Heart left ventricle (tissue), 16 donors: ENCODE data around the gene GMPR. TPM values are rescaled to one million over a fixed set of nuclear protein-coding genes. Genes with fewer than 3 reads are reported as not detected.

Experiments used
- ATAC-seq, 4 donors: fragments of 200-7000 bp; cut with Tn5 transposase; one replicate each; pipeline ENCODE4 v1.9.1; 2020 to 2022; ENCODE audit warnings: moderate library complexity in 4 of 4, mild to moderate bottlenecking in 3 of 4, moderate number of reproducible peaks in 1 of 4
- DNase-seq, 5 donors: peaks; one replicate each; pipeline ENCODE4 v3.0.0-alpha.2; 2020
- H3K27ac ChIP-seq, 12 donors: fragments of 200-600 bp; sonication (generic) in 4 of 12; one replicate each; pipeline versions ENCODE4 v1.5.0 to v1.8.0; 2016 to 2022; ENCODE audit warnings: mild to moderate bottlenecking in 2 of 12
- H3K27me3 ChIP-seq, 9 donors: fragments of 200-600 bp; sonication (generic) in 2 of 9; one replicate each; pipeline versions ENCODE4 v1.5.1 to v1.8.0; 2016 to 2022; ENCODE audit warnings: mild to moderate bottlenecking in 3 of 9
- H3K36me3 ChIP-seq, 9 donors: fragments of 200-600 bp; sonication (generic) in 2 of 9; one replicate each; pipeline versions ENCODE4 v1.5.0 to v1.8.0; 2018 to 2022; ENCODE audit warnings: mild to moderate bottlenecking in 2 of 9
- H3K4me1 ChIP-seq, 12 donors: fragments of 200-600 bp; sonication (generic) in 4 of 12; one replicate each; pipeline versions ENCODE4 v1.5.0 to v1.8.0; 2016 to 2022; ENCODE audit warnings: mild to moderate bottlenecking in 3 of 12
- H3K4me3 ChIP-seq, 12 donors: fragments of 200-600 bp; sonication (generic) in 4 of 12; one replicate each; pipeline versions ENCODE4 v1.5.0 to v1.8.0; 2017 to 2022; ENCODE audit warnings: mild to moderate bottlenecking in 9 of 12, moderate library complexity in 4 of 12
- H3K9me3 ChIP-seq, 12 donors: fragments of 200-600 bp; sonication (generic) in 4 of 12; one replicate each; pipeline versions ENCODE4 v1.5.0 to v1.8.0; 2016 to 2022; ENCODE audit warnings: mild to moderate bottlenecking in 1 of 12
- POLR2A ChIP-seq, 2 donors: fragments of 450-650 bp; IDR thresholded peaks; one replicate each; pipeline ENCODE4 v1.6.1; 2017; ENCODE audit warnings: antibody characterized with exemption in 2 of 2, mild to moderate bottlenecking in 2 of 2, moderate library complexity in 2 of 2
- WGBS, 4 donors: extraction: QIAGEN DNeasy Blood & Tissue Kit in 2 of 4; methylation state at CpG; one replicate each; pipeline versions ENCODE4 v1.1.5 to v1.1.7; 2013 to 2018; 5-methylcytosine and 5-hydroxymethylcytosine counted together
- intact Hi-C, 10 donors: fragments of 100-400 bp; cut with DNase I; formaldehyde crosslinking; loops; one replicate each; pipeline versions ENCODE4 v1.11.1 to v1.14.2; 2022
- polyA plus RNA-seq, 2 donors: library from polyadenylated mRNA; stranded (reverse); fragments of 200-250 nt; gene quantifications; one replicate each; pipeline ENCODE4 v1.2.3, GENCODE V29; 2013
- total RNA-seq, 9 donors: library from RNA; depleted of rRNA in 2 of 9; stranded (reverse); fragments of >200 nt in 2 of 9; fragmentation: NEBNext Ultra II Directional in 3 of 9; extraction: Animal tissue kit (Norgen Biotek cat#: 25700) in 3 of 9; gene quantifications; one replicate each; pipeline versions ENCODE4 v1.1.0 to v1.2.4, GENCODE V29; 2016 to 2023
- TF ChIP-seq, protein P1 (sequence below), 12 donors: fragments of 200-600 bp; sonication (generic) in 4 of 12; IDR thresholded peaks; one replicate each; pipeline versions ENCODE4 v1.5.0 to v1.8.0; 2018 to 2022; ENCODE audit warnings: antibody characterized with exemption in 12 of 12, mild to moderate bottlenecking in 5 of 12
- donor health status: ischemic (EF 13 %, LVEDD 7.1; RV severe dilation, severe dysfunction).
- donor health status: healthy with polysubstance abuse.
- donor health status: DM: no; HTN: yes; CAD: no.
- donor health status: DM: no; HTN: no; CAD: no.
- donor health status: ischemic (EF 25% LVEDD 6.9; RV normal size, moderate dysfunction).
- donor health status: ischemic (EF 25% LVEDD 5.7; RV mildly dilated, moderate dysfunction).
- donor health status: healthy.
- donor health status: DM: yes; HTN: yes; CAD: no.
- donor health status: ischemic (EF 35%, LVEDD 5.7; RV mildly dilated, moderate dysfunction).
- donor health status: nonischemic (EF 11% LVEDD 7.7; RV severe dilation, severe dysfunction).
- donor health status: DM: yes; HTN: yes; CAD: no.
- donor health status: PGD.
- donor health status: ischemic (EF 29% LVEDD 5.4; RV normal size, mild dysfunction).
- donor health status: nonischemic (EF 23%, LVEDD 6.1; RV moderate dilation, normal function).

Gene GMPR
- total and polyA plus RNA-seq, 11 donors = 67.8 to 294 (median 120) TPM

DNA sequence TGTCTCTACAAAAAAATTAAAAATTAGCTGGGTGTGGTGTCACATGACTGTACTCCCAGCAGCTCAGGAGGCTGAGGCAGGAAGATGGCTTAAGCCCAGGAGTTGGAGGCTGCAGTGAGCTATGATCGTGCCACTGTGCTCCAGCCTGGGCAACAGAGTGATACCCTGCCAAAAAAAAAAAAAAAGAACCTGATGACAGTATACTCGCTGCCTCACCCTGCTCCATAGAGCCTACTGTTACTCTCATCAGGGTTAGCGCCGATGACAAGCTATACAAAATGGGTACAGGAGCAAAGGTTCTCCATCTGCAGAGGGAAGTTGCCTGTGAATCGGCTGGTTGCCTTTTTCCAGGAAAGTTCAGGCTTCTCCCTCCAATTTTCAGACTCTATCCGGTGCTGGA lies 53.4 kb downstream of the GMPR start:
- H3K27ac ChIP-seq = no peak overlapping the region
- no peak for ATAC-seq
- H3K27me3 ChIP-seq = no peaks in the 10 kb centered on the region
- no peaks in the 10 kb centered on the region for H3K4me1 ChIP-seq
- peaks cover 0 to 54% (median 31%) of the 10 kb centered on the region in 9 donors for H3K36me3 ChIP-seq
- DNase-seq = no peak
- H3K4me3 ChIP-seq = no peak overlapping the region
- 80 to 88% (median 84%) methylated on average over 6 of the region's 6 CpGs for WGBS, 4 donors
- intact Hi-C loops = no loop called here
- H3K9me3 ChIP-seq = no peaks in the 10 kb centered on the region
- TF ChIP-seq, protein P1, sequence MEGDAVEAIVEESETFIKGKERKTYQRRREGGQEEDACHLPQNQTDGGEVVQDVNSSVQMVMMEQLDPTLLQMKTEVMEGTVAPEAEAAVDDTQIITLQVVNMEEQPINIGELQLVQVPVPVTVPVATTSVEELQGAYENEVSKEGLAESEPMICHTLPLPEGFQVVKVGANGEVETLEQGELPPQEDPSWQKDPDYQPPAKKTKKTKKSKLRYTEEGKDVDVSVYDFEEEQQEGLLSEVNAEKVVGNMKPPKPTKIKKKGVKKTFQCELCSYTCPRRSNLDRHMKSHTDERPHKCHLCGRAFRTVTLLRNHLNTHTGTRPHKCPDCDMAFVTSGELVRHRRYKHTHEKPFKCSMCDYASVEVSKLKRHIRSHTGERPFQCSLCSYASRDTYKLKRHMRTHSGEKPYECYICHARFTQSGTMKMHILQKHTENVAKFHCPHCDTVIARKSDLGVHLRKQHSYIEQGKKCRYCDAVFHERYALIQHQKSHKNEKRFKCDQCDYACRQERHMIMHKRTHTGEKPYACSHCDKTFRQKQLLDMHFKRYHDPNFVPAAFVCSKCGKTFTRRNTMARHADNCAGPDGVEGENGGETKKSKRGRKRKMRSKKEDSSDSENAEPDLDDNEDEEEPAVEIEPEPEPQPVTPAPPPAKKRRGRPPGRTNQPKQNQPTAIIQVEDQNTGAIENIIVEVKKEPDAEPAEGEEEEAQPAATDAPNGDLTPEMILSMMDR (IDR thresholded peaks at IDR 0.05) = no peak
- TF ChIP-seq POLR2A (IDR thresholded peaks at IDR 0.05) = no peak

DNA sequence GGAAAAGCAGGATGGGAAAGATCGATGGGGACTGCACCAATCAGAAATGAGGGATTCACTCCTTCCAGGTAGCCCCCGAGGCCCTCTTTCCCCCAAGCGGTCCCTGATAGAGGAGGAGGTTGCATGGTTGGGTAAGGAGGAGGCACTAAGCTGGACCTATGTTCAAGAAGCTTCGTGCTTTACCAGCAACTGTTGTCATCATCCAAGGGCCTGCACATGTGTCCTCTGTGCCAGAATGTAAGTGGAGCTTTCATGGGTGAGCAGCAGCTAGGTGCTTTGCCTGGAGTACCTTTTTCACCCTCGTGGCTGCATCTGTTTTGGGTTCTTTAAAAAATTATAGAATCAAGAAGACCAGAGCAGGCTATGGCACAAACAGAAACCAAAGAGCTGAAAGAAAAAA lies 54.0 kb downstream of the GMPR start:
- ATAC-seq = no peak
- no peak for DNase-seq
- 76 to 90% (median 88%) methylated on average over 5 of the region's 5 CpGs for WGBS, 4 donors
- H3K27me3 ChIP-seq = no peaks in the 10 kb centered on the region
- peaks cover 0 to 54% (median 28%) of the 10 kb centered on the region in 9 donors for H3K36me3 ChIP-seq
- TF ChIP-seq POLR2A (IDR thresholded peaks at IDR 0.05) = no peak
- TF ChIP-seq, protein P1 (IDR thresholded peaks at IDR 0.05) = no peak
- intact Hi-C loops = no loop called here
- no peaks in the 10 kb centered on the region for H3K4me1 ChIP-seq
- H3K9me3 ChIP-seq = no peaks in the 10 kb centered on the region
- H3K4me3 ChIP-seq = no peak overlapping the region
- no peak overlapping the region for H3K27ac ChIP-seq

DNA sequence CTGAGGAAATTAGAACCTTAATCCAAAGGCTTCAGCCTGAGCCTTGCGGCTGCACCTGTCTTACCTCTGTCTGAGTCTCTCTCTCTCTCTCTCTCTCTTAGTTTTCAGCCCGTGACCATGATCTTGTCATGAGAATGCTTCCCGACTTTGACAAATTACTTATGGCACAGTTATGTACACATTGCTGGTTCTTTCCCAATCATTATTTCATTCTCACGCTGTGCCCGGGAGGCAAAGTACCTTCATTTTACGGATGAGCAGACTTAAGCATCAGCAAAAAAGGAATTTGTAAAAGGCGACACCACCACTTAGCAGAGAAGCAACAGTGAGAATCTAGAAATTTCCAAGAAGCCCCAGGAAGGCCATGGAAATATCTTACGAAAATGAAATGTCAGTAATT lies 54.6 kb downstream of the GMPR start:
- Histone ChIP-seq H3K4me3 (no peak overlapping the region), H3K27ac (no peak overlapping the region), H3K27me3 (no peaks in the 10 kb centered on the region), H3K9me3 (no peaks in the 10 kb centered on the region), H3K4me1 (no peaks in the 10 kb centered on the region), H3K36me3 (peaks cover 0 to 54% (median 28%) of the 10 kb centered on the region in 9 donors)
- intact Hi-C loops = no loop called here
- DNase-seq (no peak), ATAC-seq (no peak)
- WGBS, 4 donors = 88 to 91% (median 90%) methylated on average over 8 of the region's 8 CpGs
- TF ChIP-seq, protein P1 (IDR thresholded peaks at IDR 0.05) = no peak
- TF ChIP-seq POLR2A (IDR thresholded peaks at IDR 0.05) = no peak

DNA sequence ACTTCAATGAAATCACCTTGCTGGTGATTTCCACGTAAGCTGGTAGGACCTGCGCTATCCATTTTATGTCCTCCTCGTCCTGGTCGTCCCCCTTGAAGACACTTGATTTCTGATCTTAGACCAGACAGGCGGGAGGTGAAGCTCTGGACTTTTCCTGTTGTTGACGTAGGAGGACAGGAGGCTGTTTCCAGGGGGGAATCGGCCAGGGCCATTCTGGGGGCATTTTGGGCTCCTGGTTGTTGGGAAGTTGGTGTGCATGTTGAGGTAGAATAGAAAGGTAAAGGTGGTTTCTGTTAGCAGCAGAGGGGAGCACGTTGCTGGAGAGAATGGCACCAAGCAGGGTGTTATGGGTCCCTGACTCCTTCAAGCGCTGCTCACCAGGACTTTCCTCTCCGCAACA lies 56.0 kb downstream of the GMPR start:
- TF ChIP-seq, protein P1 (IDR thresholded peaks at IDR 0.05) = no peak
- TF ChIP-seq POLR2A (IDR thresholded peaks at IDR 0.05) = no peak
- ATAC-seq = no peak
- Histone ChIP-seq H3K36me3 (peaks cover 0 to 65% (median 32%) of the 10 kb centered on the region in 9 donors), H3K9me3 (no peaks in the 10 kb centered on the region), H3K27ac (no peak overlapping the region), H3K27me3 (no peaks in the 10 kb centered on the region), H3K4me1 (no peaks in the 10 kb centered on the region), H3K4me3 (no peak overlapping the region)
- intact Hi-C loops = no loop called here
- DNase-seq = no peak
- 86 to 93% (median 91%) methylated on average over 10 of the region's 10 CpGs for WGBS, 4 donors
